Rectal smooth muscle tissue (tissue), 1 donor: ENCODE data around the gene PSG2.
"Not testable (repeated sequence)": the region's sequence is repeated elsewhere in the genome, so short reads cannot be mapped to it uniquely, and the experiment has no call there.

Source experiments
- H3K27ac ChIP-seq: one replicate; pipeline ENCODE4 v1.7.0; 2013; ENCODE audit warnings: low read depth, low read length, inconsistent platforms
- H3K27me3 ChIP-seq: one replicate; pipeline ENCODE4 v1.7.0; 2013; ENCODE audit warnings: low read length; ENCODE audit not compliant: control insufficient read depth, insufficient read depth
- H3K36me3 ChIP-seq: one replicate; pipeline ENCODE4 v1.7.0; 2013; ENCODE audit warnings: low read length; ENCODE audit not compliant: control insufficient read depth, insufficient read depth
- H3K4me1 ChIP-seq: one replicate; pipeline ENCODE4 v1.7.0; 2013; ENCODE audit warnings: low read length; ENCODE audit not compliant: control insufficient read depth, insufficient read depth
- H3K4me3 ChIP-seq: one replicate; pipeline ENCODE4 v1.7.0; 2013; ENCODE audit warnings: low read length
- H3K9ac ChIP-seq: one replicate; pipeline ENCODE4 v1.7.0; 2013; ENCODE audit warnings: low read length

PSG2 gene

DNA sequence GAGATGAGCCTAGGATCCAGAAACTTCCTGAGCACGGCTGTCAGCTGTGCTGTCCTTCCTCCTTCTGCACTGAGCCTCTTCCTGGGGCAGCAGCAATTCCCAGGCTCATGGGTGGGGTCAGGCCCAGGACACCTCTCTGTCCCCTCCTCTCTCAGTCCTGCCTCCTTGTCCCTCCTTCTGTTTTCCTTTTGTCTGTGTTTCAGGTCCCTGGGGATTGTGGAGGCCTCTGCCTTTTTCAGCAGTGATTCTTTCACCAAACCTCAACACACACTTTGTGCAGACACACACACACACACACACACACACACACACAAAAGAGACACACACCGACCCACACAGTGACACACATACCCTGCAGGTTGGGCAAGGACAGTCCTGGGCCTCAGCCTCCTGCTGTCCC lies at the start of gene PSG2:
TSS of gene PSG2 (minus strand) at position 101 of the 400 bp plus-strand sequence. CDS start 132 bp downstream, outside the sequence.
- H3K27ac ChIP-seq, H3K4me1 ChIP-seq, H3K36me3 ChIP-seq, H3K27me3 ChIP-seq, H3K4me3 ChIP-seq, H3K9ac ChIP-seq: not testable (repeated sequence)

DNA sequence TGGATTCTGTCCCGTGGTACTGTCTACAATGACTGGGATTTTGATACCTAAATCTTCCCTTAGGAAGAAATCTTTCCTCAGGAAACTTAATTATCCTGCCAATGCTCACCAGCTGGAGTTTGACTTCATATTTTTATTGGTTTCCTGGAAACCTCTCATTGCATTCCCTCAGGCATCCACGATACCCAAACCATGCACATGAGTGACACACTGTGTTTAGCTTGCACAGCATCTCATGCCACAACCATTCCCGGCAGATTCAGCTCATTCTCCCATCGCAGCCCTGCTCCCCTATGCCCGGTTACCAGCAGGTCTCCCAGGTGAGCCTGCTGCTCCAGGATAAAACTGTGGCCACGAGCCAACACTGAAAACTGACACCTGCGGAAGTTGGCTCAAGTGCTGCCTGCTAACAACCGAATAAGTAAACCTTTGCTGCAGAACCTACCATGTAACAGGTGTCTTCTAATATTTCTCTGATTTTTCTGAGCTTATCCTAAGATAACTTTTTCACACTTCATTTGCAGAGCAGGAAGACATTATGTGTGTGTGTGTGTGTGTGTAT lies 48.9 kb upstream of the PSG2 start:
- not testable (repeated sequence) for H3K27ac ChIP-seq, H3K27me3 ChIP-seq, H3K36me3 ChIP-seq, H3K4me1 ChIP-seq, H3K4me3 ChIP-seq, H3K9ac ChIP-seq

DNA sequence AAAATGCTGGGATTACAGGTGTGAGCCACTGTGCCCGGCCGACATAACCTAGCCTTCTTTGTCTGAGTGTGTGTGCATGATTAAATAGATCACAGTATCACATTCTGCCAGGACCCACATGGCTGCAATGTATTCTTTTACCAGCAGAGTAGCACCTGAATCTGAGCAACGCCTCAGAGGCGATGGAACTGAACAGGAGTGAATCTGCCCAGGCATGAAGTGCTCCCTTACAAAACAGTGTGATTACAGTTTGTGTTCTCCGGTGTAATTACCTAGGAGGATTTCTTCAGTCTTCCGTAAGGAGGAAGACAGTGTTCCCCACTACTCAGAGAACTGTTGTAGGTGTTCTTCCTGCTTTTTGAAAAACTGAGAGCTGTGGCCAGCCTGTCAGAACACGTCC lies 46.7 kb upstream of the PSG2 start:
- H3K36me3 ChIP-seq, H3K4me3 ChIP-seq, H3K27me3 ChIP-seq, H3K27ac ChIP-seq, H3K4me1 ChIP-seq, H3K9ac ChIP-seq: not testable (repeated sequence)

DNA sequence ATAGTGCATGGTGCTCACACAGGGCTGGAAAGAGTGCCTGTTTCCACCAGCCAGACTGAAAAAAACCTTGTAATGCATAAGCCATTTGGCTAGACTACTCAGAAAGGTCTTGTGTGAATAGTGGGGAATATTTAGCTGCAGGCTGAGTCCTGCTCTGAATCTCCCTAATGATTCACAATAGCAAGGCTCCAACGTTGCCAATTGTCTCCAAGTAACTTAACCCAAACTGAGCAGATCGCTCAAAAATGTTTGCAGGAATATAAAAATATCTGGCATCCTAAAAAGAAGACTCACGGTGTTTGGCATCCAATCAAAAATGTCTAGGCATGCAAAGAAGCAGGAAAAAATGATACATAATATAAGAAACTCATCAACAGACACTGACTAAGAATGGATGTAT lies 44.8 kb upstream of the PSG2 start:
- H3K4me1 ChIP-seq, H3K27ac ChIP-seq, H3K27me3 ChIP-seq, H3K4me3 ChIP-seq, H3K9ac ChIP-seq, H3K36me3 ChIP-seq: not testable (repeated sequence)

DNA sequence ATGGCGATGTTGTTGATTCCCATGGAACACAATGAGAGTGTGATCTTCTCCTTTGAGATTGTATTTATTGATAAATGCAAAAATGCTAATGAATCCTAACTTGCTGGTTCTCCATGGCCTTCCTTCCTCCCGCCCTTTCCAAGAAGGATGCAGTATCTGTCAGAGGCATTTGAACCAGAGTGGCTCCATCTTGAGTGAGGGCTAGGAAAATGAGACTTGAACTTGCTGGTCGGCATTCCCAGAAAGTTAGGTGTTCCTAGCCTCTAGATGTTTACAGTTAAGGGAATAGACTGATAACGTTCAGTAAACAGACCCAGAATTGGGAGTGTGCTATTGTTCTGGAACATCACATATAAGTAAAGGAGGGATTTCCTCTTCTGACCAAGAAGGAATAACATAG lies 44.2 kb upstream of the PSG2 start:
- H3K27me3 ChIP-seq: no peaks in the 10 kb centered on the region
- H3K36me3 ChIP-seq: no peaks in the 10 kb centered on the region
- no peak overlapping the region for H3K9ac ChIP-seq
- H3K27ac ChIP-seq: no peak overlapping the region
- H3K4me3 ChIP-seq: no peak overlapping the region
- peaks cover 3% of the 10 kb centered on the region for H3K4me1 ChIP-seq

DNA sequence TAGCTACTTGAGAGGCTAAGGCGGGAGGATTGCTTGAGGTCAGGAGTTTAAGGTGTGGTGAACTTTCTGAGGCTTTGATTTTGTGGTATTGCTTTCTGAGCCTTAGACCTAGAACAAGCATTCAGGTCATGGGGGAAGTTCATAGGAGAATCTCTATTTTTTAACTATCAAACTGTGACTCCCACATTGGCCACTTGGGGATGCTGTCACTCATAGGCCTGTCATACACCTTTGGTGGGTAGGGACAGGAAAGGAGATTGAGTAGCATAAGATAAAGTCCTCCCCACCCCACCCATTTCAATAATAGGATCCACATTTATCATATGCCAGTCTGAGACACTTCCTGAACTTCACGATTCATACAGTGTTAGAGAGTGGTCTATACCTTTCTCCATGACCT lies 41.9 kb upstream of the PSG2 start:
- no peaks in the 10 kb centered on the region for H3K27me3 ChIP-seq
- H3K27ac ChIP-seq: no peak overlapping the region
- H3K4me1 ChIP-seq: peaks cover 3% of the 10 kb centered on the region
- no peaks in the 10 kb centered on the region for H3K36me3 ChIP-seq
- no peak overlapping the region for H3K9ac ChIP-seq
- H3K4me3 ChIP-seq: no peak overlapping the region

DNA sequence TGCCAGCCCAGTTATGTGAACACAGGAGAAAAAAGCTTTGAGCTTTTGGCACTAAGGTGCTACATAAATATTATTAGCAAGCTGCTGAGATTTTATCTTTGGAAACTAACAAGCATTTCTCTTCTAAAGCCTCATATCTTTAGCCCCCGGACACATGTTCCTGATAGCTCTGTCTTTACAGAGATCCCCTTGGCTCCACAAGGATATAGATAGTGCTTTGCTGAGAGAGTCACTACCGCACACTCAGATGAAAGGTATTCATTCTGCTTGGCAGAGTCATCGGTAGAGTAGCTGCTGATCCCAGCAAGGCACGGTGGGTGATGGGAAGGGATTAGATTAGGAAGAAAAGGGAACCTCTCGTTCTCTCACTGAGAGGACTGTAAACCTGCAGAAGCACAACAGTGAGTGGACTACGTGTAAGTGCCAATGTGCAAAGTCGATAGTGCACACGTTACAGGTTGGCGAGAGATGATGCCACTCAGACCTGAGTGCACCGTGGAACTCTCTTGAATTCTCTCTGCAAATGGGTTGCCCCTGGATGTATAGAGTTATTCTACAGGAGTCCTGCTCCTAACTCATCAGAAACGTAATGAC lies 38.0 kb upstream of the PSG2 start:
- not testable (repeated sequence) for H3K27ac ChIP-seq, H3K27me3 ChIP-seq, H3K36me3 ChIP-seq, H3K9ac ChIP-seq, H3K4me3 ChIP-seq, H3K4me1 ChIP-seq

DNA sequence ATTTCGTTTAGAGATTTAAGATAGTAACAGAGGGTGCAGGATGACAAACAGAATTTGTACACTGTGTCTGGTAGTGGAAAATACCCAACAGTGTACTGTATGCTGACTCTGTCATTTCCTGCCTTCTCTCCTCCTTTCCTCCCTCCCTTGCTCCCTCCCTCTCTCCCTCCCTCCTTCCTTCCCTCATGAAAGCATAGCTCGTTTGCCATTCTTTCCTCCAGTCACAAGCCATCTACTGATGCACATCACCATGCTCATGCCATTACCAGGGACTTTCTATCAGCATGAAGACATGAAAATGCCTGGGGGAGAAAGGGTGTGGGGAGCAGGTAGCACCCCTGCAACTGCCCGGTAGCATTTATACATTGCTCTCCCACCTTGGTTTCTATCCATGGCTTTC lies 37.0 kb upstream of the PSG2 start:
- not testable (repeated sequence) for H3K9ac ChIP-seq, H3K4me3 ChIP-seq, H3K27ac ChIP-seq, H3K36me3 ChIP-seq, H3K4me1 ChIP-seq, H3K27me3 ChIP-seq

DNA sequence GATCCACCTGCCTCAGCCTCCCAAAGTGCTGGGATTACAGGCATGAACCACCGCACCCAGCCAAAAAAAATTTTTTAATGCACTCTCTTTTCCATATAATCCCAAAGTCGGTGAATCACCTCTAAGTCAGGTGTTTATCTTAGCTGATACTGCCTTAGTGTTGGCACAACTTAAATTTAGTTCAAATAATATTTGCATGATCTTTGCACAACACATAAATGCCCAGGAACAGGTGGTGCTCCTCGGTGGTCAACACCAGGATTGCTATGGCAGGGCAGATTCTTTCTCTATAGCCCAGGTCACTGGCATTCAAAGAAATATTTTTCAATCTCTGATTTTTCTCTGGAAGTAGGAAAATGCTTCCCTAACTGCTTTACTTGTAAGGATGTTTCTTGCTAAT lies 33.9 kb upstream of the PSG2 start:
- H3K4me1 ChIP-seq, H3K9ac ChIP-seq, H3K27ac ChIP-seq, H3K4me3 ChIP-seq, H3K36me3 ChIP-seq, H3K27me3 ChIP-seq: not testable (repeated sequence)

DNA sequence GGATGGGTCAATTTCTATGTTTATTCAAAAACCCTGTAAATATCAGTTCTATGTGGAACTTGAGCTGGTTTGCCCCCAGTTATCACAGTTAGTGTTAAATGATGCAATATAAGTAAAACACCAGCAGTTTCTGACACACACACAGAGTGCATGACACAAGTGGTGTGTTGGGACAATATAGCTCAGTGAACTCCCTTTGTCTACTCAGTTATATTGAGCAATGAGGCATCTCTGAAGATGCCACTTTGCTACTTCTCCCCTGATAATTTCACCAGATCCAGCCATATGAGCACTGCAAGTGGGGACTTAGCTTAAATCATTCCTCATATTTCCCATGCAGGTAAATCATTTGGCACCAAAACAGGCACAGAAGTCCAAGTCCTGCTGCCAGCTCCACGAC lies 33.0 kb upstream of the PSG2 start:
- not testable (repeated sequence) for H3K27ac ChIP-seq, H3K4me1 ChIP-seq, H3K4me3 ChIP-seq, H3K9ac ChIP-seq, H3K27me3 ChIP-seq, H3K36me3 ChIP-seq

DNA sequence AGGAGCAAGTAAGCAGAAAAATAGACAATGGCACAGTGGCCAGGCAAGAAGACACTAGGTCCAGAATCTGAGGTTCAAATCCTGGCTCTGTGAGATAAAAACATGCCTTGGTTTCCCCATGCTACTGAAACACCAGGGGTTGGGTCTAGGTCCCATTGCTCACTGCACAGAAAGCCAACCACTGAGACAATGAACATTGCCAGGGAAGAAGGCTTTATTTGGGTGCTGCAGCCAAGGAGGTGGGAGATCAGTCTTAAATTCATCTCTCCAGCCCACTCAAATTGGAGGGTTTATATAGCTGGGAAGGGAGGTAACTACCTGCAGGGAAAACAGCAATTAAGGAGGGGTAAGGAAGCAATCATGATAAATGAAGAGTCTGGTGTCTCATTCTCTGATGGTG lies 32.6 kb upstream of the PSG2 start:
- not testable (repeated sequence) for H3K27me3 ChIP-seq, H3K9ac ChIP-seq, H3K4me1 ChIP-seq, H3K4me3 ChIP-seq, H3K27ac ChIP-seq, H3K36me3 ChIP-seq

DNA sequence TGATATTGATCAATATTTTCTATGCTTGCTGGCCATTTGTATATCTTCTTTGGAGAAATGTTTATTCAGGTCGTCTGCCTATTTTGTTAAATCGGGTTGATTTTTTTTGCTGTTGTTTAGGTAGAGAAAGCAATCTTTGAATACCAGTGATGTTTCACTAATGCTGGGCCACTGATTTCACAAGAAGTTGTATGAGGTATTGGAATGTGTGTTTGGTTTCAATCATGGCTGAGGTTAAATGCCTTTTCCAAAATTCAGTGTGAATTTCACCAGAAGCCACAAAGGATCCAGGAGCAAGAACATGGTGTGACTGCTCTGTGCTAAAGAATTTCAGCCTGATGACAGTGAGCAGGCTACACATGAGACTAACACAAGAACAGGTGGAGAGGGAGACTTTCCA lies 32.1 kb upstream of the PSG2 start:
- H3K4me1 ChIP-seq, H3K27me3 ChIP-seq, H3K4me3 ChIP-seq, H3K36me3 ChIP-seq, H3K9ac ChIP-seq, H3K27ac ChIP-seq: not testable (repeated sequence)

DNA sequence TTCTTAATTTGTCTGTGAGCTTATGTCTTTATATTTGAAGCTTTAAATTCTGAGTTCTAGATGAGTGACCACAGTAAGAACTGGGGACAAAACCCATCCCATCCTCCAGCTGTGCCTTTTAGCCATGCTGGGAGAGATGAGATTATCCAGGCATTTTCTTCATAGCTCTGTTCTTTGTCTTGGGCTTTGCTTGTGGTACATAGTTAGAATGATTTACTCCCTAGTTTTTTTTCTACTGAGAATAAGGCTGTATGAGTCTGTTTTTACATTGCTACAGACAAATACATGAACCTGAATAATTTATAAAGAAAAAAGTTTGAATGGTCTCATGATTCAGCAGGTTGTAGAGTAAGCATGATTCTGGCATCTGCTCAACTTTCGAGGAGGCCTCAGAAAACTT lies 24.9 kb upstream of the PSG2 start:
- not testable (repeated sequence) for H3K27ac ChIP-seq, H3K9ac ChIP-seq

More for the DNA sequence above, 24.9 kb upstream of the PSG2 start:
- not testable (repeated sequence) for H3K36me3 ChIP-seq, H3K27me3 ChIP-seq, H3K4me1 ChIP-seq, H3K4me3 ChIP-seq
